ENCODE data around the gene CRIP2. TPM values are rescaled to one million over a fixed set of nuclear protein-coding genes. Genes with fewer than 3 reads are reported as not detected.

Gene CRIP2
- total RNA-seq, 1 experiment from 2014 or later = 71.7 TPM

GRCh38 chr14:105464501-105464900, 10.1 kb upstream of the CRIP2 start:
- H3K36me3 ChIP-seq = peaks cover 61% of the 10 kb centered on the region
- no peaks in the 10 kb centered on the region for H3K9me3 ChIP-seq (replicated peaks)
- H3K4me1 ChIP-seq = peaks cover 18% of the 10 kb centered on the region
- H3K27me3 ChIP-seq = no peaks in the 10 kb centered on the region
- H3K4me3 ChIP-seq = no peak overlapping the region
- no peak for DNase-seq
- no peak overlapping the region for H3K27ac ChIP-seq

- peaks cover 58% of the 10 kb centered on the region for H3K36me3 ChIP-seq
- no peaks in the 10 kb centered on the region for H3K9me3 ChIP-seq (replicated peaks)
- H3K4me3 ChIP-seq = no peak overlapping the region
- H3K4me1 ChIP-seq = peaks cover 18% of the 10 kb centered on the region
- H3K27me3 ChIP-seq = no peaks in the 10 kb centered on the region
- DNase-seq = peak; percentile 86 to 90
- peak overlapping the region; percentile 59 for H3K27ac ChIP-seq
Observed at GRCh38 chr14:105465209-105466031, 9.2 kb upstream of the CRIP2 start.

DNA sequence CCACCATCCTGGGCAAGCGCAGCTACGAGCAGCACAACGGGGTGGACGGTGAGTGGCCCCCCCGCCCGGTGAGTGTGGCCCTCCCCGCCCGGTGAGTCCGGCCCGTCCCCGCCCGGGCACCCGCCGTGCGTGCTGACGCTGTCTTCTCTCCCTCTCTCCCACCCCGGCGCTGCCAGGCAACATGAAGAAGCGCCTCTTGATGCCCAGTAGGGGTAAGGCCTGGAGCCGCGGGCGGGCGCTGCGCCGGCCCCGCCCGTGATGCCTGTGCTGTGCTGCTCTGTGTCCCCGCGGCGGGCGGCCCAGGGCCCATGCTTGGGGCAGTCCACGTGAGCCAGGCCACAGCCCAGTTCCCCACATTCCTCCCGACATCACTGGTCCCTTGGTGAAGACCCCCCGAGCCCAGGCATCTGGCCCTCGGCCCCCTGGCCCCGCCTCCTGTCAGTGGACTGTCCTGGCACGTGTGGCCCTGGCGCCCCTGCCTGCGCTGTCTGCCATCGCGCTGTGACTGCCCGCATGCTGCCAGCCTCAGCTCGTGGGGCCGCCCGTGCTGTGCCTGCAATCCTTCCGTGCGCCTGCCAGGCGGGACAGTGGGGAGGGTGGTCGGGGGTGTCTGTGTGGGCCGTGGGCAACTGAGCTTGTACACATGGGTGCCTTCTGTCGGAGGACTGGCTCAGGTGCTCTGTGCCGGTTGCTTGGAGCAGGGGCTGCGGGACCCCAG, 7.9 kb upstream of the CRIP2 start:
- H3K4me1 ChIP-seq = peaks cover 23% of the 10 kb centered on the region
- no peak overlapping the region for H3K4me3 ChIP-seq
- H3K27me3 ChIP-seq = no peaks in the 10 kb centered on the region
- no peak overlapping the region; the same call in 1 of the 2 replicates for H3K27ac ChIP-seq
- H3K36me3 ChIP-seq = peaks cover 48% of the 10 kb centered on the region
- no peaks in the 10 kb centered on the region for H3K9me3 ChIP-seq (replicated peaks)
- DNase-seq = no peak

DNA sequence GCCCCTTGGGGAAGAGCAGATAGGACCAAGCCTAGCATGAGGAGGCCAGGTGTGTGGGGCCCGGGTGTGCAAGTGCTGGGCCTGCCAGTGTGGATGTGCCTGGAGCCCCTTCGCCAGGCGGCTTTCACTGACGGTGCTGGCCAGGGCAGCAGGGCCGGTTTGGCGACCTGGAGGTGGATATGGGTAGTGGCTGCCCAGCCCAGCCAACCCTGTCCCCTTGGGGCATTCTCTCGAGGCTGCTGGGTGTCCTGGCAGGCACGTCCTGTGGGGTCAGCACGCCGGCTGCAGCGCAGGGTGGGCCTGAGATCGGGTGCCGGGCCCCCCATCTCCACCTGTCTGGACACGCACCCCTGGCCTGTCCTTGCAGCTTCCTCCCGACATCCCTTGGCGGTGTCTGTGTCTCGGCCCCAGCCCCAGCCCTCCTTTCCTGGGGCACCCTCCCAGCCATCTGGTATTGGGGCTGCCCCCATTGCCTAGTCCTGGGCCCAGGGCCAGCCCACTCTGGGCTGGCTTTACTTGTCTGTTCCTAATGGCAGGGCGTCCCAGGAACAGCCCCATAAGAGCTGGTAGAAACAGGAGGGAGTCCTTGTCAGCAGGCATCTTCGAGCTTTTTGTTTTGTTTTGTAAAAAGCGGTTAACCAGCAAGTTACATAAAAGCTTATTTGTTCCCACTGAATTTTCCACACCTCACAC, 7.2 kb upstream of the CRIP2 start:
- no peaks in the 10 kb centered on the region for H3K9me3 ChIP-seq (replicated peaks)
- H3K36me3 ChIP-seq = peaks cover 43% of the 10 kb centered on the region
- no peak for DNase-seq
- H3K27ac ChIP-seq = no peak overlapping the region
- no peak overlapping the region for H3K4me3 ChIP-seq
- H3K27me3 ChIP-seq = no peaks in the 10 kb centered on the region
- peaks cover 23% of the 10 kb centered on the region for H3K4me1 ChIP-seq

- Histone ChIP-seq H3K27ac (no peak overlapping the region), H3K27me3 (no peaks in the 10 kb centered on the region), H3K36me3 (peaks cover 37% of the 10 kb centered on the region), H3K9me3 (replicated peaks) (no peaks in the 10 kb centered on the region), H3K4me3 (no peak overlapping the region), H3K4me1 (peaks cover 23% of the 10 kb centered on the region)
- DNase-seq = no peak
Observed at GRCh38 chr14:105467942-105468471, 6.6 kb upstream of the CRIP2 start.

DNA sequence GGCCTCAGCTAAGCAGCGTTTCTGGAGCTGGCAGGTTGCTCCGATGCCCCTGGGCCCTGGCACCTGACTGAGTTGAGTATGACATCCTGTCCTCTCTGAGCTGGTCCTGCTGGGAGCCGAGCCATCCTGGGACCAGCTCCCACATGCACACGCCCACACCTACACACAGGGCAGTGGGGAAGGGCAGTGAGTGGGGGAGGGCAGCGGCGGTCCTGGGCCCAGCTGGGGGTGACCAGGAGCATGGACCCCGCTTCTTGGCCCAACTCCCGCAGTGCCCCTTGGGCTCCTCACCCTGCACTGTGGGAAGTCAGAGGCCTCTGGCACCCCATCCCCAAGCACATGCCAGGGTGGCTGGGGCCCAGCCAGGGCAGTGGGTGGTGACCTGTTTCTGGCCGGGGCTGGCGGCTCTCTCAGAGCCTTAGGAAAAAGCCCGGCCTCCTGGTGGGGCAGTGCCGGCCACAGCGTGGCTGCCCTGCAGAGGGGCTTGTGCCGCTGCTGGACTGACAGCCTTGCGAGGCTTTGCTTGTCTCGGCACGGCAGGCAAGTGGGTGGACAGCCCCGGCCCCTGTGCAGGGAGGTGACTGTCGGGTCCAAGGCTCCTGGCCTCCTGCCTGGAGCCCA, 5.9 kb upstream of the CRIP2 start:
- Histone ChIP-seq H3K27me3 (no peaks in the 10 kb centered on the region), H3K36me3 (peaks cover 29% of the 10 kb centered on the region), H3K4me1 (peaks cover 27% of the 10 kb centered on the region), H3K4me3 (no peak overlapping the region), H3K9me3 (replicated peaks) (no peaks in the 10 kb centered on the region), H3K27ac (no peak overlapping the region)
- DNase-seq = no peak

GRCh38 chr14:105469456-105470349, 4.9 kb upstream of the CRIP2 start:
- Histone ChIP-seq H3K27me3 (no peaks in the 10 kb centered on the region), H3K4me1 (peaks cover 23% of the 10 kb centered on the region), H3K27ac (no peak overlapping the region), H3K9me3 (replicated peaks) (no peaks in the 10 kb centered on the region), H3K36me3 (peaks cover 22% of the 10 kb centered on the region), H3K4me3 (no peak overlapping the region)
- no peak for DNase-seq

DNA sequence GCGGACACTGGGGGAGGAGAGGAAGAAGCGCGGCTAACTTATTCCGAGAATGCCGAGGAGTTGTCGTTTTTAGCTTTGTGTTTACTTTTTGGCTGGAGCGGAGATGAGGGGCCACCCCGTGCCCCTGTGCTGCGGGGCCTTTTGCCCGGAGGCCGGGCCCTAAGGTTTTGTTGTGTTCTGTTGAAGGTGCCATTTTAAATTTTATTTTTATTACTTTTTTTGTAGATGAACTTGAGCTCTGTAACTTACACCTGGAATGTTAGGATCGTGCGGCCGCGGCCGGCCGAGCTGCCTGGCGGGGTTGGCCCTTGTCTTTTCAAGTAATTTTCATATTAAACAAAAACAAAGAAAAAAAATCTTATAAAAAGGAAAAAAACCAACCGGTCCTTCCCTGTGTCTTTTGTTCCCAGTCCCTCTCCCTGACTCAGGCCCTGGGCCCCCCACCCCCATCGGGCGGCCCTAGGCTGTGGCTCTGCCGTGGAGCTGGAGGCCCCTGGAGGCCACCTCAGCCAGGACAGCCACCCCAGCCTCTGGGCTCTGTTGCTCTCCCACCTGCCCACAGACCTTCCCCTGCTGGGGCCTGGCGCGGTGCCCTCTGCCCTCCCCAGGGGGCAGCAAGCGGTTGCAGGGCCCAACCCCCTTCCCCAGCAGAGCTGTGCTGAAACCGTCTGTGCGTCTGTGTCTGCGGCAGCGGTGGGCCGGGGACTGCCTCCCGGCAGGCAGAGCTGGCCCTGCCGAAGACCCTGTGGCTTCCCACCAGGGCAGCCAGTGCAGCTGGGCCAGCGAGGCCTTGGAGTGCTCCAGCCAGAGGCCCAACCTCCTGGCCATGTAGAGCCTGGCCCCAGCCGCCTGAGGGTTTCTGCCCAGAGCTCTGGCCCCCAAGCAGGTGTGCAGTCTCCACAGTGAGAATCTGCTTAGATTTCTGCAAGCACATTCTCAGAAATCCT, 4.0 kb upstream of the CRIP2 start:
- no peak overlapping the region for H3K27ac ChIP-seq
- H3K27me3 ChIP-seq = no peaks in the 10 kb centered on the region
- H3K4me1 ChIP-seq = peaks cover 14% of the 10 kb centered on the region
- H3K9me3 ChIP-seq (replicated peaks) = no peaks in the 10 kb centered on the region
- H3K4me3 ChIP-seq = no peak overlapping the region
- peaks cover 16% of the 10 kb centered on the region; the same call in 1 of the 2 replicates for H3K36me3 ChIP-seq
- no peak for DNase-seq

DNA sequence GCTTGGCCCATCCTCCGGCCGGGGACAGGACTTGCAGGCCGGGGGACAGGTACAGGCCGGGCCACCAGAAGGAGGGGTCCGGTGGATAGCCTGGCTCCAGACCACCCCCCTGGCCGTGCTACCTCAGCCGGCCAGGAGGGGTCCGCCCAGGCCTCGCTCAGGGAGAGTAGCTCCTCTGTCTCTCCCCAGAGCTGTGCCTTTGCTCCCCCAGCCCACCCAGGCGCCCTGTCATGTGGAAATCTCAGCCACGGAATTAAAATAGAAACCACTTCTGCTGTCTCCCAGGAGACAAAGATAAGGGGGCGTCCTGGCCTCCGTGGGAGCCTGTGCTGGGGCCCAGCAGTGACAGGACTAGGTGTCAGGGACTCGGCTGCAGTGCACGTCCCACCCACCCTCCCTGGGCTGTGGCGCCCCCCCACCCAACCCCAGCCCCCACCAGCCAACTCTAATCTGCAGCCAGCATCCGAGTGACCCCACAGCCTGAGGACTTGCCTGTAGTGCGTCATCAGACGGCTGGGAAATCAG, 3.3 kb upstream of the CRIP2 start:
- Histone ChIP-seq H3K27me3 (no peaks in the 10 kb centered on the region), H3K27ac (no peak overlapping the region), H3K4me3 (no peak overlapping the region), H3K4me1 (peaks cover 9% of the 10 kb centered on the region; the same call in 1 of the 2 replicates), H3K36me3 (peaks cover 16% of the 10 kb centered on the region; the same call in 1 of the 2 replicates), H3K9me3 (replicated peaks) (no peaks in the 10 kb centered on the region)
- DNase-seq = no peak

DNA sequence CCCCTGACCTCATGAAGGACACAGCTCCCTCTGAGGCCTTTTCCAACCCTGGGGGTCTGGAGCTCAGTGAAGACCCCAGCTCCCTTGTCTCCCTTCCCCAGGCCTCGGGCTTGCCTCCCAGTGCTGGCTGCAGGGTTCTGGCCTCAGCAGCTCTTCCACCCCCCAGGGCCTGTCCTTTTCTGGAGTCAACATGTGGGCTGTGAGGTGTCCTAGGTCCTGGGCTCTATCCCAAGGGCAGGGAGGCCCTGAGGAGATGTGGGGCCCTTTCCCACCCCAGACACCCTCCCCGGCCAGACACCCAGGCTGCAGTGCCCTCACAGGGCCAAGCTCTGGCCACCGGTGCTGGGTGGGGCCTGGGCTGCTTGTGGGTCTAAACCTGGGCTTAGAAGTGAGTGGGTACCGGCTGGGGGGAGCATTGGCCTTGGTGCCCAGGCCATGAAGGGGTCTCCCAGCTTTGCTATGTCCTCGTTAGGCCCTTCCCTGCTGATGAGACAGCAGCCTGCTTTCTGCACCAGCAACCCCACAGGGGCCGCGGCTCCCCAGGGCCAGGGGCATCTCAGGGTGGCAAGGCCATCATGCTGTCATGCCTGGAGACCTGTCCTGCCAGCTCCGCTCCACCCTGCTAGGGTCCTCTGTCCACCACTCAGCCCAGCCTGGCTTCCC, 2.7 kb upstream of the CRIP2 start:
- Histone ChIP-seq H3K9me3 (replicated peaks) (no peaks in the 10 kb centered on the region), H3K4me3 (no peak overlapping the region), H3K27ac (no peak overlapping the region), H3K36me3 (peaks cover 13% of the 10 kb centered on the region; the same call in 1 of the 2 replicates), H3K27me3 (no peaks in the 10 kb centered on the region), H3K4me1 (peaks cover 13% of the 10 kb centered on the region; the same call in 1 of the 2 replicates)
- no peak for DNase-seq

GRCh38 chr14:105472486-105472991, 2.1 kb upstream of the CRIP2 start:
- no peak overlapping the region for H3K4me3 ChIP-seq
- peaks cover 17% of the 10 kb centered on the region; the same call in 1 of the 2 replicates for H3K4me1 ChIP-seq
- no peak for DNase-seq
- peaks cover 9% of the 10 kb centered on the region; the same call in 1 of the 2 replicates for H3K36me3 ChIP-seq
- H3K27me3 ChIP-seq = no peaks in the 10 kb centered on the region
- H3K27ac ChIP-seq = no peak overlapping the region
- H3K9me3 ChIP-seq (replicated peaks) = no peaks in the 10 kb centered on the region
